Measurements from ENCODE around the gene RALB. TPM values are rescaled to one million over a fixed set of nuclear protein-coding genes. Genes with fewer than 3 reads are reported as not detected.

The RALB gene
- polyA plus RNA-seq, 1 donor (not counting 4 experiments of a cell fraction or from before 2014, with no cell fraction given): 80.8 TPM

DNA sequence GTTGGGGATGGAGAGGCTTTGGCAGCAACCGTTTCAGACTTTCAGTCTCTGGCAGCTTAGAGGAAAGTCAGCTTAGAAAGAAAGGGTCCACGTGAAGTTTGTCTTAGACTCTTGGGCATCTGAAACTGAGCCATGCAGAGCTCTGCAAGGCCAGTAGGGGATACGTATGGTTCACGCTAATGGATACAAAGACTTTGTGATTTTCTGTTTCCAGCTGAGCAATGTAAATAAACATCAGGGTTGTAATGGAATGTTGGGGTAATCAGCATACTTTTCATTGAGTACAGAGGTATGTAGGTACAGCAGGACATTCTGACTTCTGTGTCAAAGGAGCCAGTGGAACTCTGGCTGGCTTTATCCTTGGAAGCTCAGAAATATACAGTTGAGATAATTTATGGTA, 31.0 kb downstream of the RALB start:
- no peak overlapping the region for H3K4me3 ChIP-seq (ENCODE audit: control insufficient read depth in 2 of 3, extremely low read depth in 1 of 3, insufficient read depth in 2 of 3, low read depth in 1 of 3, low read length in 3 of 3)
- H2AFZ ChIP-seq (ENCODE audit: control insufficient read depth, low read length): no peak overlapping the region
- H3K27ac ChIP-seq (ENCODE audit: control insufficient read depth, insufficient read depth, low read length): no peak overlapping the region
- H3K27me3 ChIP-seq (ENCODE audit: control insufficient read depth, extremely low read depth, insufficient read depth, low read length): no peaks in the 10 kb centered on the region
- H3K36me3 ChIP-seq (ENCODE audit: control insufficient read depth in 2 of 2, extremely low read depth in 1 of 2, insufficient read depth in 2 of 2, low read length in 2 of 2): peaks cover 7 to 10% of the 10 kb centered on the region in 2 experiments
- H3K9me1 ChIP-seq (ENCODE audit: control insufficient read depth, extremely low read depth, insufficient read depth, low read length): peaks cover under 1% of the 10 kb centered on the region
- no peak overlapping the region for H3K4me2 ChIP-seq (ENCODE audit: control insufficient read depth, extremely low read depth, insufficient read depth, low read depth, low read length)
- H3K79me2 ChIP-seq (ENCODE audit: control insufficient read depth, insufficient read depth, low read length): peaks cover 6% of the 10 kb centered on the region
- H4K20me1 ChIP-seq (ENCODE audit: control insufficient read depth, extremely low read depth, insufficient read depth, low read length): no peaks in the 10 kb centered on the region
- TF ChIP-seq EZH2 (IDR thresholded peaks at IDR 0.05; ENCODE audit: low read length): no peak
- TF ChIP-seq, protein P1, sequence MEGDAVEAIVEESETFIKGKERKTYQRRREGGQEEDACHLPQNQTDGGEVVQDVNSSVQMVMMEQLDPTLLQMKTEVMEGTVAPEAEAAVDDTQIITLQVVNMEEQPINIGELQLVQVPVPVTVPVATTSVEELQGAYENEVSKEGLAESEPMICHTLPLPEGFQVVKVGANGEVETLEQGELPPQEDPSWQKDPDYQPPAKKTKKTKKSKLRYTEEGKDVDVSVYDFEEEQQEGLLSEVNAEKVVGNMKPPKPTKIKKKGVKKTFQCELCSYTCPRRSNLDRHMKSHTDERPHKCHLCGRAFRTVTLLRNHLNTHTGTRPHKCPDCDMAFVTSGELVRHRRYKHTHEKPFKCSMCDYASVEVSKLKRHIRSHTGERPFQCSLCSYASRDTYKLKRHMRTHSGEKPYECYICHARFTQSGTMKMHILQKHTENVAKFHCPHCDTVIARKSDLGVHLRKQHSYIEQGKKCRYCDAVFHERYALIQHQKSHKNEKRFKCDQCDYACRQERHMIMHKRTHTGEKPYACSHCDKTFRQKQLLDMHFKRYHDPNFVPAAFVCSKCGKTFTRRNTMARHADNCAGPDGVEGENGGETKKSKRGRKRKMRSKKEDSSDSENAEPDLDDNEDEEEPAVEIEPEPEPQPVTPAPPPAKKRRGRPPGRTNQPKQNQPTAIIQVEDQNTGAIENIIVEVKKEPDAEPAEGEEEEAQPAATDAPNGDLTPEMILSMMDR (optimal IDR thresholded peaks at IDR 0.05 in 1 of 3, IDR thresholded peaks at IDR 0.05 in 1 of 3, conservative IDR thresholded peaks at IDR 0.05 in 1 of 3; ENCODE audit: extremely low read depth in 1 of 3, insufficient read depth in 2 of 3, low read length in 3 of 3): peak in 2 of 3 experiments; percentile 10 to 12
- H3K9me3 ChIP-seq (ENCODE audit: control insufficient read depth, low read depth, low read length): no peaks in the 10 kb centered on the region
- FAIRE-seq (no peak), DNase-seq (ENCODE audit: low read depth, low spot score) (no peak)
- H3K9ac ChIP-seq (ENCODE audit: control insufficient read depth, extremely low read depth, insufficient read depth, low read length): no peak overlapping the region
- dilution Hi-C loops (cut with MboI; ENCODE audit: extremely low pct_ligation_motif_present, low sequenced_read_pairs): no loop called here
- H3K4me1 ChIP-seq (ENCODE audit: control insufficient read depth, extremely low read depth, insufficient read depth, low read length): peaks cover 17% of the 10 kb centered on the region

DNA sequence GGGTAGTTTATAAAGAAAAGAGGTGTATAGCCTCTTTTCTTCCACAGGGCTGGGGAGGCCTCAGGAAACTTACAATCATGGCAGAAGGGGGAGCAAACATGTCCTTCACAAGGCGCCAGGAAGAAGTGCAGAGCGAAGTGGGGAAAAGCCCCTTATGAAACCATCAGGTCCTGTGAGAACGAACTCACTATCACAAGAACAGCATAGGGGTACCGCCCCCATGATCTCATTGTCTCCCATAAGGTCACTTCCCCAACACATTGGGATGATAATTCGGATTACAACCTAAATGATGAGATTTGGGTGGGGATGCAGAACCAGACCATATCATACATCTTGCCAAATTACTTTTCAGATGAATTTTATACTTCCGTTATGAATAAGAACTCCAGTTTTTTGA, 32.4 kb downstream of the RALB start:
- no peaks in the 10 kb centered on the region for H3K9me3 ChIP-seq (ENCODE audit: control insufficient read depth, low read depth, low read length)
- H3K4me1 ChIP-seq (ENCODE audit: control insufficient read depth, extremely low read depth, insufficient read depth, low read length): peaks cover 17% of the 10 kb centered on the region
- H3K4me3 ChIP-seq (ENCODE audit: control insufficient read depth in 2 of 3, extremely low read depth in 1 of 3, insufficient read depth in 2 of 3, low read depth in 1 of 3, low read length in 3 of 3): no peak overlapping the region
- no peak for DNase-seq (ENCODE audit: low read depth, low spot score)
- H3K4me2 ChIP-seq (ENCODE audit: control insufficient read depth, extremely low read depth, insufficient read depth, low read depth, low read length): no peak overlapping the region
- peaks cover 4 to 5% of the 10 kb centered on the region in 2 experiments for H3K36me3 ChIP-seq (ENCODE audit: control insufficient read depth in 2 of 2, extremely low read depth in 1 of 2, insufficient read depth in 2 of 2, low read length in 2 of 2)
- no peak overlapping the region for H3K9ac ChIP-seq (ENCODE audit: control insufficient read depth, extremely low read depth, insufficient read depth, low read length)
- no peak overlapping the region for H2AFZ ChIP-seq (ENCODE audit: control insufficient read depth, low read length)
- dilution Hi-C loops (cut with MboI; ENCODE audit: extremely low pct_ligation_motif_present, low sequenced_read_pairs): no loop called here
- no peaks in the 10 kb centered on the region for H4K20me1 ChIP-seq (ENCODE audit: control insufficient read depth, extremely low read depth, insufficient read depth, low read length)
- no peaks in the 10 kb centered on the region for H3K27me3 ChIP-seq (ENCODE audit: control insufficient read depth, extremely low read depth, insufficient read depth, low read length)
- H3K27ac ChIP-seq (ENCODE audit: control insufficient read depth, insufficient read depth, low read length): no peak overlapping the region
- H3K79me2 ChIP-seq (ENCODE audit: control insufficient read depth, insufficient read depth, low read length): peaks cover 2% of the 10 kb centered on the region
- no peak for TF ChIP-seq EZH2 (IDR thresholded peaks at IDR 0.05; ENCODE audit: low read length)
- TF ChIP-seq, protein P1 (optimal IDR thresholded peaks at IDR 0.05 in 1 of 3, IDR thresholded peaks at IDR 0.05 in 1 of 3, conservative IDR thresholded peaks at IDR 0.05 in 1 of 3; ENCODE audit: extremely low read depth in 1 of 3, insufficient read depth in 2 of 3, low read length in 3 of 3): no peak
- no peak for FAIRE-seq
- no peaks in the 10 kb centered on the region for H3K9me1 ChIP-seq (ENCODE audit: control insufficient read depth, extremely low read depth, insufficient read depth, low read length)
